Measurements from ENCODE around the gene COA8. TPM values are rescaled to one million over a fixed set of nuclear protein-coding genes. Genes with fewer than 3 reads are reported as not detected.

COA8 gene
- total and polyA plus RNA-seq, 2 donors (not counting 1 experiment from before 2014, with no cell fraction given), result 25.5 to 26.4 TPM

GRCh38 chr14:103623308-103623707, 60.5 kb downstream of the COA8 start:
- TF ChIP-seq EZH2 (IDR thresholded peaks at IDR 0.05; ENCODE audit: low read length, missing control alignments), result no peak
- no peak for TF ChIP-seq CTCF (conservative IDR thresholded peaks at IDR 0.05 in 1 of 2, IDR thresholded peaks at IDR 0.05 in 1 of 2; ENCODE audit: low read depth in 1 of 2, low read length in 2 of 2)
- H4K20me1 ChIP-seq (ENCODE audit: control insufficient read depth, extremely low read depth, insufficient read depth, low read length), result no peaks in the 10 kb centered on the region
- DNase-seq (ENCODE audit: low read depth in 2 of 2), result no peak
- no peaks in the 10 kb centered on the region for H3K36me3 ChIP-seq (ENCODE audit: control insufficient read depth, insufficient read depth, low read length)
- H3K79me2 ChIP-seq (ENCODE audit: control insufficient read depth, insufficient read depth, low read length), result no peaks in the 10 kb centered on the region
- no peaks in the 10 kb centered on the region for H3K27me3 ChIP-seq (ENCODE audit: control insufficient read depth, insufficient read depth, low read length)
- no peak overlapping the region for H3K27ac ChIP-seq (ENCODE audit: insufficient read depth, low read length)
- H3K4me2 ChIP-seq (ENCODE audit: extremely low read depth, insufficient read depth, low read length), result no peak overlapping the region
- H3K9ac ChIP-seq (ENCODE audit: insufficient read depth, low read length), result no peak overlapping the region
- H3K9me3 ChIP-seq (ENCODE audit: control insufficient read depth, insufficient read depth, low read depth, low read length), result no peaks in the 10 kb centered on the region
- peaks cover 21% of the 10 kb centered on the region for H3K4me1 ChIP-seq (ENCODE audit: control insufficient read depth, extremely low read depth, insufficient read depth, low read length)
- H2AFZ ChIP-seq (ENCODE audit: low read length), result no peak overlapping the region
- H3K4me3 ChIP-seq (replicated peaks in 1 of 4; ENCODE audit: control extremely low read depth in 1 of 4, insufficient read depth in 1 of 4, low read depth in 3 of 4, low read length in 4 of 4), result no peak overlapping the region

GRCh38 chr14:103623883-103624482, 61.2 kb downstream of the COA8 start:
- TF ChIP-seq EZH2 (IDR thresholded peaks at IDR 0.05; ENCODE audit: low read length, missing control alignments), result no peak
- TF ChIP-seq CTCF (conservative IDR thresholded peaks at IDR 0.05 in 1 of 2, IDR thresholded peaks at IDR 0.05 in 1 of 2; ENCODE audit: low read depth in 1 of 2, low read length in 2 of 2), result no peak
- no peaks in the 10 kb centered on the region for H3K27me3 ChIP-seq (ENCODE audit: control insufficient read depth, insufficient read depth, low read length)
- H3K4me2 ChIP-seq (ENCODE audit: extremely low read depth, insufficient read depth, low read length), result peak overlapping the region; percentile 51
- H3K4me3 ChIP-seq (replicated peaks in 1 of 4; ENCODE audit: control extremely low read depth in 1 of 4, insufficient read depth in 1 of 4, low read depth in 3 of 4, low read length in 4 of 4), result no peak overlapping the region
- peaks cover 25% of the 10 kb centered on the region for H3K4me1 ChIP-seq (ENCODE audit: control insufficient read depth, extremely low read depth, insufficient read depth, low read length)
- H4K20me1 ChIP-seq (ENCODE audit: control insufficient read depth, extremely low read depth, insufficient read depth, low read length), result no peaks in the 10 kb centered on the region
- H3K36me3 ChIP-seq (ENCODE audit: control insufficient read depth, insufficient read depth, low read length), result no peaks in the 10 kb centered on the region
- H3K9me3 ChIP-seq (ENCODE audit: control insufficient read depth, insufficient read depth, low read depth, low read length), result no peaks in the 10 kb centered on the region
- H2AFZ ChIP-seq (ENCODE audit: low read length), result peak overlapping the region; percentile 46
- no peak for DNase-seq (ENCODE audit: low read depth in 2 of 2)
- H3K27ac ChIP-seq (ENCODE audit: insufficient read depth, low read length), result peak overlapping the region; percentile 27
- peak overlapping the region; percentile 1 for H3K9ac ChIP-seq (ENCODE audit: insufficient read depth, low read length)
- no peaks in the 10 kb centered on the region for H3K79me2 ChIP-seq (ENCODE audit: control insufficient read depth, insufficient read depth, low read length)

- Histone ChIP-seq H2AFZ (ENCODE audit: low read length) (peak overlapping the region; percentile 53), H3K9me3 (ENCODE audit: control insufficient read depth, insufficient read depth, low read depth, low read length) (no peaks in the 10 kb centered on the region), H3K9ac (ENCODE audit: insufficient read depth, low read length) (peak overlapping the region; percentile 4), H4K20me1 (ENCODE audit: control insufficient read depth, extremely low read depth, insufficient read depth, low read length) (no peaks in the 10 kb centered on the region), H3K79me2 (ENCODE audit: control insufficient read depth, insufficient read depth, low read length) (peaks cover 8% of the 10 kb centered on the region), H3K4me1 (ENCODE audit: control insufficient read depth, extremely low read depth, insufficient read depth, low read length) (peaks cover 25% of the 10 kb centered on the region), H3K27me3 (ENCODE audit: control insufficient read depth, insufficient read depth, low read length) (no peaks in the 10 kb centered on the region), H3K4me3 (replicated peaks in 1 of 4; ENCODE audit: control extremely low read depth in 1 of 4, insufficient read depth in 1 of 4, low read depth in 3 of 4, low read length in 4 of 4) (no peak overlapping the region), H3K4me2 (ENCODE audit: extremely low read depth, insufficient read depth, low read length) (no peak overlapping the region), H3K36me3 (ENCODE audit: control insufficient read depth, insufficient read depth, low read length) (no peaks in the 10 kb centered on the region), H3K27ac (ENCODE audit: insufficient read depth, low read length) (peak overlapping the region; percentile 54)
- DNase-seq (ENCODE audit: low read depth in 2 of 2), result peak; percentile 53 to 73
- TF ChIP-seq CTCF (conservative IDR thresholded peaks at IDR 0.05 in 1 of 2, IDR thresholded peaks at IDR 0.05 in 1 of 2; ENCODE audit: low read depth in 1 of 2, low read length in 2 of 2) (no peak), EZH2 (IDR thresholded peaks at IDR 0.05; ENCODE audit: low read length, missing control alignments) (no peak)
These were observed 62.1 kb downstream of the COA8 start for GRCh38 chr14:103624860-103625259.

Data from fibroblast of lung (primary cell).